GM18870 (cell line): ENCODE data around the gene ADAM23.
A peak's percentile ranks its signal among the peaks of the same experiment; 100 is the strongest.
"Not testable (repeated sequence)": the region's sequence is repeated elsewhere in the genome, so short reads cannot be mapped to it uniquely, and the experiment has no call there.

Experiments
- ATAC-seq: cut with Tn5 transposase; IDR thresholded peaks from one replicate; pipeline ENCODE4 v1.9.1; 2021; ENCODE audit warnings: moderate library complexity; ENCODE audit not compliant: unreplicated experiment

ADAM23 gene, protein sequence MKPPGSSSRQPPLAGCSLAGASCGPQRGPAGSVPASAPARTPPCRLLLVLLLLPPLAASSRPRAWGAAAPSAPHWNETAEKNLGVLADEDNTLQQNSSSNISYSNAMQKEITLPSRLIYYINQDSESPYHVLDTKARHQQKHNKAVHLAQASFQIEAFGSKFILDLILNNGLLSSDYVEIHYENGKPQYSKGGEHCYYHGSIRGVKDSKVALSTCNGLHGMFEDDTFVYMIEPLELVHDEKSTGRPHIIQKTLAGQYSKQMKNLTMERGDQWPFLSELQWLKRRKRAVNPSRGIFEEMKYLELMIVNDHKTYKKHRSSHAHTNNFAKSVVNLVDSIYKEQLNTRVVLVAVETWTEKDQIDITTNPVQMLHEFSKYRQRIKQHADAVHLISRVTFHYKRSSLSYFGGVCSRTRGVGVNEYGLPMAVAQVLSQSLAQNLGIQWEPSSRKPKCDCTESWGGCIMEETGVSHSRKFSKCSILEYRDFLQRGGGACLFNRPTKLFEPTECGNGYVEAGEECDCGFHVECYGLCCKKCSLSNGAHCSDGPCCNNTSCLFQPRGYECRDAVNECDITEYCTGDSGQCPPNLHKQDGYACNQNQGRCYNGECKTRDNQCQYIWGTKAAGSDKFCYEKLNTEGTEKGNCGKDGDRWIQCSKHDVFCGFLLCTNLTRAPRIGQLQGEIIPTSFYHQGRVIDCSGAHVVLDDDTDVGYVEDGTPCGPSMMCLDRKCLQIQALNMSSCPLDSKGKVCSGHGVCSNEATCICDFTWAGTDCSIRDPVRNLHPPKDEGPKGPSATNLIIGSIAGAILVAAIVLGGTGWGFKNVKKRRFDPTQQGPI

DNA sequence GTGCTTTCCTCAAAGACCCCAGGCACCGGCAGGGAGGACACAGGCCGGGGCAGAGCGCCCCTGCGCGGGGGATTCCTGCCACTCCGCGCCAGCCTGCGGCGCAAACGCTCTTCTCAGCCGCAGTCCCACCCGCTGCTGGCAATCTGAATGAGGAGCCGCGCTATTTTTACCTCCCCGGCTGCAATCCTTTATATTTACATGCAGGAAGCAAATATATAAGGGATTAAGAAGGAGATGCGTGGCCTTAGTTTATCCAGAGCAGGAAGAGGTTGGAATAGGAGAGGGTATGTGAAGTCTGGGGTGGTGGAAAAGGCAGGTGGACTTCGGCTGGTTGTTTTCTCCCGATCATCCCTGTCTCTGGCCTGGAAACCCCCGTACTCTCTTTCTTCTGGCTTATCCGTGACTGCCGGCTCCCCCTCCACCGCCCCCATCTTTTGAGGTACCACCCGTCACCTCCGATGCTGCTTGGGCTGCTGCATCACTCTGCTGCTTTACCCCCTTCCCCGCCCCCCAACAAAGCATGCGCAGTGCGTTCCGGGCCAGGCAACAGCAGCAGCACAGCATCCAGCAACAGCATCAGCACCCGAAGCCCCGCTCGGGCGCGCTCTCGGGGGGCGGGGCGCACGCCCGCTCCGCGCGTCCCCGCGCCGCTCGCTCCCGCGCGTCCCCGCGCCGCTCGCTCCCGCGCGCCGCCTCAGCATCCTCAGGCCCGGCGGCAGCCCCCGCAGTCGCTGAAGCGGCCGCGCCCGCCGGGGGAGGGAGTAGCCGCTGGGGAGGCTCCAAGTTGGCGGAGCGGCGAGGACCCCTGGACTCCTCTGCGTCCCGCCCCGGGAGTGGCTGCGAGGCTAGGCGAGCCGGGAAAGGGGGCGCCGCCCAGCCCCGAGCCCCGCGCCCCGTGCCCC lies at the start of gene ADAM23:
Gene ADAM23 (plus strand): TSS at position 700 of the 902 bp plus-strand sequence. CDS start 335 bp downstream, outside the sequence.
- no peak for ATAC-seq

DNA sequence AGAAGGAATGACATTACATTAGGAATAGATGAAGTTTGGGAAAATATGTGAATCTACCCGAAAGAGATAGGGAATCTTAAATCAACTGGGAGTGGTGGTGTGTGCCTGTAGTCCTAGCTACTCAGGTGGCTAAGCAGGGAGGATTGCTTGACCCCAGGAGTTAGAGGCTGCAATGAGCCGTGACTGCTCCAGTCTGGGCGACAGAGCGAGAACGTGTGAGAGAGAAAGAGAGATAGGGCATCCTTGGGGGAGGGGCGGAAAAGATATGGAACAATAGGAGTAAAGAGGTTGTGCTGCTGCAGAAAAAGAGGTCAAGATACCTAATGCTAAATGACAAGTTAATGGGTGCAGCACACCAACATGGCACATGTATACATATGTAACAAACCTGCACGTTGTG lies 47.1 kb upstream of the ADAM23 start:
- no peak for ATAC-seq

DNA sequence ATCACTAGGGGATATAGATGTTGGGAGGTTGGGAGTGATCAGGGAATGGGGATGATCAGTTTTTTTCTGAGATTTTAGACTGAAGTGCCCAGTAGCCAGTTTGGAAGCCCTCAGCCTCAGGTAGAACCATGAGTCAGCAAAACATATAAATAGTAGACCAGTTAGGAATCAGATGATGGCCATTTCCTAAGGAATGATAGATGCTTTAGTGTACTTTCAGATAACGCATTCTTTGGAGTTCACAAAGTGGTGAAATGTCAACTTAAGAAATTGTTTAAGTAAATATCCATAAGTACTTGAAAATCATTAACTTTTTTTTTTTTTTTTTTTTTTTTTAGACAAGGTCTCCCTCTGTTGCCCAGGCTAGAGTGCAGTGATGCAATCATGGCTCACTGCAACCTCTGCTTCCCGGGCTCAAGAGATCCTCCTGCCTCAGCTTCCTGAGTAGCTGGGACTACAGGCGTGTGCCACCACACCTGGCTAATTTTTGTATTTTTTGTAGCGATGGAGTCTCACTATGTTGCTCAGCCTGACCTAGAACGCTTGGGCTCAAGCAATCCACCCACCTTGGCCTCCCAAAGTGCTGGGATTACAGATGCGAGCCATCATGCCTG lies 40.3 kb upstream of the ADAM23 start:
- not testable (repeated sequence) for ATAC-seq

DNA sequence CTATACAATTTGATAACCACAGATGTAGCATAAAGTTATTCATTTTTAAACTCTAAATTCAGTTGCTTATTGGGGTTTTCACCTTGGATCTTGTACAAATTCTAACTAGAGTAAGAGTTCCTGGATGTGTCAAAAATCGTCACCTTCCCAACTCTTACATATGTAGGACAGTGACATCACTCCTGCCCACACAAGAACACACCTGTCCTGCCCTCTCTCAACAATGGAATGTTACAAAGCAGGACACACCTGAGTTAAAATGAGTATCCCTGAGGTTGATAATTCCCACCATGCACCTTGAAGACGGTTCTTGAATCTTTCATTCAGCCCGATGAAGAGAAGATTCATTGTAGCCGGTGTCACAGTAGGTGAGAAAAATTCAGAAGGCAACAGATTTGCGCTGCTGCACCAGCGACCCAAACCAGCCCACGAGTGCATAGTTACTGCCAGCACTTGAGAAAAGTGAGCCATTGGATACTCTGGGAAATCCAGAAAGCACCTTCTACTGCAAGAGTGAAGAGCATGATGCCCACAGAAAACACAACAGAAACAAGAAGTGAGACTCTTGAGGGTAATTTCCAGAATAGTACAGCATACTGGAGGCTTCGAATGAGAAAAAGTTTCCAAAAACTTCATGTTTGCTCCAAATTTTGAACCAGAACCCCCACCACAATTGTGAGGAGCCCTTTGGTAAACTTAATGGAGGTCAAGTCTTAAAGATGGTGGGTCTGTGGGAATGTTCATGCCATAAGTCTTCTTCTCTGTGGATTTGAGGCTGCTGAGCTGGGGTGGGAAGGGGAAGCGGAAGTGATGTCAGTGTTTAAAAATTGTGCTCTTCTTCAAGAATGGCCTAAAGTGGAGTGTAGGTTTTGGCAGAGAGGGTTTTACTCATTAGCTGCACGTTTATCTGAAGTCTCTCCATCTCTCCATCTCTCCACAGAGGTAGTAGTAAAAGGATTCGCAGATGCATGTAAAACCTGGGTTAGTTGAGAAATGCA lies 34.7 kb upstream of the ADAM23 start:
- ATAC-seq: peak; percentile 97

DNA sequence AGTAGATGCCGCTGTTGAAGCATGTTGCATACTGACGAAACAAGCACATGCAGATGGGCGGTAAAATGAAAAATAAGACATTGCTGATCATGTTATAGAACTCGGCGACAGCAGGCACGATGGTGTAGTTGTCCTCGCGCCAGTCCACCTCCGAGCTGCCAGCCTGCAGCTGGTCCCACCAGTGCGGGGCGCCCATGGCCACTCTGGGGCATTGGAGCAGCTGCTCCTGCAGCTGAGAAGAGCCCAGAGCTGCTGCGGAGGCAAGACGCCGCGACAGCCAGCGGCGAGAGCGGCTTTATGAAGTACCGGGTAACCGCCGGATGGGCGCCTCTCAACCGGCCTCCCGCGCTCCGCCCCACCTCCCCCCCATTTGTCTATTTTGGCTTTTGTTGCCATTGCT lies 32.6 kb upstream of the ADAM23 start:
- ATAC-seq: no peak

DNA sequence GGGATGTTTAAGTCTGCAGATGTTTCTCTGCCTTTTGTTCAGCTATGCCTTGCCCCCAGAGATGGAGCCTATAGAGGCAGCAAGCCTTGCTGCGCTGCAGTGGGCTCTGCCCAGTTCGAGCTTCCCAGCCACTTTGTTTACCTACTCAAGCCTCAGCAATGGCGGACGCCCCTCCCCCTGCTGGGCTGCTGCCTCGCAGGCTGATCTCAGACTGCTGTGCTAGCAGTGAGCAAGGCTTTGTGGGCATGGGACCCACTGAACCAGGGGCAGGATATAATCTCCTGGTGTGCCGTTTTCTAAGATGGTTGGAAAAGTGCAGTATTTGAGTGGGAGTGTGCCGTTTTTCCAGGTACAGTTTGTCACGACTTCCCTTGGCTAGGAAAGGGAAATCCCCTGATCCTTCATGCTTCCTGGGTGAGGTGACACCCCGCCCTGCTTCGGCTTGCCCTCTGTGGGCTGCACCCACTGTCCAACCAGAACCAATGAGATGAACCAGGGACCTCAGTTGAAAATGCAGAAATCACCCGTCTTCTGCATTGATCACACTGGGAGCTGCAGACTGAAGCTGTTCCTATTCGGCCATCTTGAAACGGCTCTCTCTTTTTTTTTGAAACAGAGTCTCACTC lies 27.6 kb upstream of the ADAM23 start:
- ATAC-seq: no peak

DNA sequence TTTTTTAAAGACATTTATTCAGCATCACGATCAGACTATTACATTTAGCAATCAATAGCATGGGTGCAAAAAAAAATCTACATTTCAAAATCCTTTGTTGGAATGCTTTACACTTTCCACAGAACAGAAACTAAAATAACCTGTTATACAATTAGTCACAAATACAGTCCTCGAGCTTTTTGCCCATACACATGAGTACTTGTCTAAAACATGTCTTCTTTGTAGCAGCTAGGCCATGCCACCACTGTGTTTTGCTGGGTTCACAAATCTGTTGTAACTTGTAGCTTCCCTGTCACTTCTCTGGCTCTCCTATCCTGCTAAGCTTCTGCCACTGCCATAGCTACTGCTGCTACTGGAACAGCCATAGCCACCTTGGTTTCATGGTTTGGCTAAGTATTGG lies 24.4 kb upstream of the ADAM23 start:
- ATAC-seq: no peak

DNA sequence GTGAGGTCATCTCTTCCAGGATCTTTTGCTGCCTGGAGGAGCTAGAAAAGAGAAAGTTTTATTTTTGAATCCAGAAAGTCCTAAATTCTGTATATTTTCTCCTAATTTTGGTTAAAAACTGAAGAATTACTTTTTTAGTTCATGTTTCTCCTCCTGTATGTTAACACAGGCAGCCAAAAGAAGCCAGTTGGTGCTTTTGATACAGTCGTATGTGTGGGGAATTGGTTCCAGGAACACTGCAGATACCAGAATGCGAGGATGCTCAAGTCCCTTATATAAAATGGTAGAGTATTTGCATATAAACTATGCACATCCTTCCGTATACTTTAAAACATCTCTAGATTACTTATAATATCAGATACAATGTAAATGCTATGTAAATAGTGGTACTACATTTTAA lies 22.6 kb upstream of the ADAM23 start:
- ATAC-seq: no peak

DNA sequence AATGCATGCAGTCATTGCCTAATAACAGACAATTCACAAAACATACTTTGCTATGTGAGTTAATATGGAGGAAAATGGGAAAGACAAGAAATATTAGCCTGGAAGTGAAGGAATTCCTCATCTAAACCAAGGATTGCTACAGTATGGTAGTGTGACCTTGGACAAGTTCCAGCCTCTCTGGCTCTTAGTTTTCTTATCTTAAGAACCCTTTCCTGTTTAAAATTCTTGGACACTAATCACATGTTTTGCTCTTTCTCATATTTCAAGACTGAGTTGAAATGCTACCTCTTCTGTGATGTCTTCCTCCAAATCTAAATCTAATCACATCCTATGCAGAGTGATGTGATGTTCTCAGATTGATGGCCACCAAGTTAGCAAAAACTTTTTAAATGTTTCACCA lies 20.8 kb upstream of the ADAM23 start:
- ATAC-seq: no peak

DNA sequence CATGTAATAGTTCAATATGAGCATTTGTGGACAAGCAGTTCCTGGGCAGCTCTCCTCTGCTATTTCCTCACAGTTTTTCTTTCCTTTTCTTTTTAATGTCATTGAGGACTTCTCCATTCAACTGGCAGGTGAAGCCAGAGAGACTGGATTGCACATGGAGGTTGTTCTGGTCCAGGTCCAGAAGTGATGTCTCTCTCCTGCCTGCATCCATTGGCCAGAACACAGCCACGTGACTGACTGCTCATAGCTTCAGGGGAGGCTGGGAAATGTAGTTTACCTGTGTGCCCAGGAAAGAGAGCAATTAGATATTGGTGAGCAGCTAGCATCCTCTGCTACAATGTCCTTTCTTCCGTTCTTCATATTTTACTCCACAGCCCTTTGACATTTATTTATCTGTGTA lies 20.2 kb upstream of the ADAM23 start:
- no peak for ATAC-seq

DNA sequence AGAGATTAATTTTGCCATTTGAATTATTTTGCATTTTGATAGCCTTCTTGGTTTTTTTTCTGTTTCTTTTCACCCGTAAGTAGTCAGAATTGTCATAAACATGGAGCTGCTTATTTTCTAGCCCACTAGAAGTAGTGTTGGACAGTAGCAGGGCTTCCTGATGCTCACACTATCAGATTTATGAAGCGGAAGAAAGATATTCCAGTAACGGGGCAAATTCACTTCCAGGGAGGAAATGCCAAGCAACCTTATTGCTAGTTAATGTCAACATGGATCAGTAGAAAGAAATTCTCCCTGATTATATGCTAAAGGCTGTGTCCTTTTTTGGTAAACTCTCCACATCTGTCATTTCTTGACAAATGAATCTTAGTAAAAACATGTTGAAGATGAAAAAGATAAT lies 19.2 kb upstream of the ADAM23 start:
- ATAC-seq: no peak

DNA sequence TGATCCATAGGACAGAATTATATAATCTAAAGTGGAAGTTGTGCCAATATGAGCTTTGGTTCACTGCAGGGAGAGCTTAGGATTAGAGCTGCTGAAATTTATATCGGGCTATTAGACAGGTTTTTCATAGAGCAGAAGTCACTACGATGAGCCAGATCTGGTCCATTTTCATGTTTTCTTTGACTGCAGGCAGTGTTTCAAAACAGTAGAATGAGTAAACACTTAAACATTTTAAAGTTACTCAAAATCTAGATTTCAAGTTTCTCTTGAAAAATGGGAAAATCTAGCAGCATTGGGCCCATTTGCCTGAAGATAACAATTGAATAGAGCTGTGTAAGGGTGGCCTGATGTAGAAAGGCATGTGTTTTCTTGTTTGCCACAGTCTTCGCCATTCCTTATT lies 14.5 kb upstream of the ADAM23 start:
- no peak for ATAC-seq

DNA sequence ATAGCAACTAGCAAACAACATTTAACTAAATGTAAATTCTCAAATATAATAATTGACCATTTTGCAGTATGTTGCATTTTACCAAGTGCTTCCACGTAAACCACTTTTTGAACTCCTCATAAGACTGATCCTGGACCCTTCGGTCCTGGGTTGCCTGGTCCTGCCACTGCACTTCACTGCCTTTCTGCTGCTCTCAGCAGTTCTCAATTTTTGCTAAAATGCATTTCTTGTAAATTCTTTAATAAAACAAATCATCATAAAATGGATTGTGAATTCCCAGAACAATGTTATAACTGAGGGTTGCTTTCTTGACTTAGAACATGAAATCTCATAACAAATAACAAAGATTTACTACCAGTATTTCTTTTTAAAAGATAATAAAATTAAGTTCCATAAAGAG lies 12.9 kb upstream of the ADAM23 start:
- ATAC-seq: no peak

DNA sequence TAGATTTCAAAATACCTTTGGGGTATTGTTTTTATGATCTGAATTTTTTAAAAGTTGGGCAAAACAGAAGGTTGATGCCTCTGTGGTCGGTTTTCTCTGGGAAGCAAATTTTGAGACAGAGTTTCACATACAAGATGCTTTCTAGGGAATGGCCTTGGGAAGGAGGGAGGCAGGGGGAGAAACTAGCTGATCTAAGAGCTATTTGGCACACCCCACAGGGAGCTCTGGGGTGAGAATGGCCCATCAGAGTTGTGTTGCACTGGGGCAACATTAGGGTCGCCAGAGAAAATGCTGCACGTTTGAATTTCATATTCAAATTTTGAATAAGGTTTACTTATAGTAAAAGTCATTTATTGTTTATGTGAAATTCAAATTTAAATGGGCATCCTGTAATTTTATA lies 11.9 kb upstream of the ADAM23 start:
- ATAC-seq: no peak

DNA sequence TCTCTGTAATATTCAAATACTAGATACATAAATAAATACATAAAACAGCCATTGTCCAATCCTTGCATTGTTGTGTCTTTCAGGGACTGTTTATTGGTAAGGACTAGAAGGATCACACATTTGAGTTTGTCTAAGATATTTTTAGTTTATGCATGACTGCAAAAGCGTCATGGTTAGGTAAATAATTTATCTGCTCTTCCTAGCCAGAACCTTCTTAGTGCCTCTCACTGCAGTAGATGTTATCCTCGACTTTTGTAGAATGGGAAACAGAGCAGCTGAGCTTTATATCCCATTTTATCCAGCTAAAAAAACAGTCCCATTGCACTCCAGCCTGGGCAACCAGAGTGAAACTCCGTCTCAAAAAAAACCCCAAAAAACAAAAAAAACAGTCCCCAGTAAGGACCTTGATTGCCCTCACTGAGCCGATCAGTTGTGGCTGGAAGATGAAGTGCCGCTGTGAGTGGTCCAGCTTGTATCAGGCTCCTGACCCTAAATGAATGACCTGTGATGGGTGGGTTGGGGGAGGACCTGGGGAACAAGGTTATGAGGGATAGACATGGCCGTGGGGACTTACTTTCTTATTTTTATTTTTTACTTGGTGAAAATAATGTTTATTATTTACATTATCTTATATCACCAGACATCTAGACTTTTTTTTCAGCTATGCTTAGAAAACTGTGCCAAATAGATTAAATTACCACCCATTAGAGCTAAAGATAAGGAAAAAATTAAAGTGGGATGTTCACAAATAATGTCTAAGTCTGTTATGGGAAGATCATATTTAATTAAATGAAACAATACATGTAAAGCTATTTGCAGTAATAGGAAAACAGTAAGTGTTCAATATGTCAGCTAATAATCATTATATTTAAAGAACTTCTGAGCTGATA lies 10.9 kb upstream of the ADAM23 start:
- ATAC-seq: no peak

DNA sequence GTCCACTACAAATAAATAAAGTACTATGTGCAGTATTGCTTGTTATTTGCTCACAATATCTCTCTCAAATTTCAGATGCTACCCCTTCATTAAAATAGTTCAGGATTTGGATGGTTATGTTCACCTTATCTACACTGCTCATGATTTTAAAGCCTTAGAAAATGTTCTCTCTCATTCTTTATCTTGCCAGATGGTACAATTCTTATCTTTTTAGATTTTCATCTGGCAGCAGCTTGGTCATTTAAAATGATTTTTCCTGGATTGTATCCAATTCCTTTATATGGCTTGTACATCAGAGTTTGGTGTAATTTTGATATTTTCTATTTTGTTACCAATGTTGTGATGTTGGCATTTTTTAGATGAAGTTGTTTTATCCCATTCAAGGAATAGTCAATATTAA lies 10.1 kb upstream of the ADAM23 start:
- no peak for ATAC-seq

DNA sequence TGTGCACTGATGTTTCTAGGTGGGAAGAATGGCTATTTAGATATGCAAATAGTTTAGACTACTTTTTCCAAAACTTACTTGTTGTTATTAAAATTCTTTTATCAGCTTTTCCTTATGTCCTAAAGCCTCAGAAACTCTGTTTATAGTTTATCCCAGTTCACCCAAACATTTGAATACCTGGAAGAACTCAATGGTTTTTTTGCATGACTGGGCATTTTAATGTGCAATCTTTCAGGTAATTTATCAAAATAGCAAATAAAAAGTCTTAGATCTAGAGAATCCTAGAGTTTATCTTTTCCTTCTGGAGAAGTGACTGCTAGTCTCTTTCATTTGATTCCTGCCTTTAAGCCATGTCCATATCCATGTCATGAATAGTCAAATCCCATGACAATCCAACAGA lies 9.6 kb upstream of the ADAM23 start:
- ATAC-seq: no peak

DNA sequence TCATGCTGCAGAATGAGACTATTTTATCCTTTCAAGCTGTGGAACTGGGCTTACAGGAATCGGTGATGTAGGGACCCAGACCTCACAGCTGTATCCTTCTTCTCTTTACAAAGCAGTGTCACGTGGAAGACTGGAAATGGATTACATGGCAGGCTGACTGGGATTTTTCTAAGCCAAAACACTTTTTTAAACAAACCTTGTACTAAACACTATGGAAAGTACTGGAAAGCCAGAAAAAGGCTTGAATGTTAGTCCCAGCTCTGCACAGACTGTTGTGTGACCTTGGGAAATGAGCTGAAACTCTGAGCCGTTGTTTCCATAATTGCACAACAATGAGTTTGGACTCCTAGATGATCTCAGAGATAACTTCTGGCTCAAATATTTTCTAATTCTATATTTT lies 7.6 kb upstream of the ADAM23 start:
- ATAC-seq: no peak
